ENCODE data around the gene SMAD6.

Gene SMAD6

DNA sequence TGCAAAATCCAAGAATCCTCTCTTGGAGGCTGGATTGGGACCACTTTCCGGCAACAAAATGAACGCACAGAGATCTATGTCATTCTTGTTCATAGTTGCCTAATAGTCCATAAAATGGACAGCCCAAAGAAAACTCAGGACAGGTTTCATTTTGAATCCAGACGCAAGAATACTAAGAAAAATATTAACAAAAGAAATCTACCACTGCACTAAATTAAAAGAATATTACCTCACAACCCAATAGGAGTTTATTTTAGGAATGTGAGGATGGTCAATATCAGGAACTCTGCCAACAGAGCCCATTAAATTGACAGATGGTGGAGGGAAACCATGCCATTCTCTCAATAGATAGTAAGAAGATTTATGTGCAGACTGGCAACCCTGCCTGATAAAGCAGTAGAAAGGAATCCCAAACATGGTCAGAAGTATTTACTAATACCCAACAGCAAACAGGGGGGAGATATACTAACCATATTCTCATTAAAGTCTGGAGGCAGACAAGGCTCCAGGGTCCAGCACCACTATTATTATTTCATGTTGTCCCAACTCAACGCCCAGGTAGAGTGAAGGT is 127.6 kb downstream of the SMAD6 start:
- DNase-seq = no peak

DNA sequence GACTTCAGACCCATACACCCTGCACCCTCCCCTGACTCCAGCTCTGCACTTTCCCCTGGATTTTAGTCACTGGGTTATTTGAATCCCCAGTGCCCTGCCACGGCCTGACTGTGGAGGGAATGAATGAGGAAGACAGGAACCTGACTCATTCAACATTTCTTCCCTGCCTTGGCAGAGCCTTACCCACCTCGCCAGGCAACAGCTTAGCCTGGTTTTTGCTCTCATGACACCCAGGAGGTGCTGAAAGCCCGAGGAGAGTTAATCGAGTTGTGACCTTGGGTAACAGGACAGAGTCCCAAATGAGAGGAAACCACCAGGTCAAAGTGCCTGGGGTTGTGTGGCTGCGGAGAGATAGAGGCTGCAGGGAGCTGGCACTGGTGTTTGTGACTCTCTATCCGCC is 128.3 kb downstream of the SMAD6 start:
- DNase-seq = no peak

DNA sequence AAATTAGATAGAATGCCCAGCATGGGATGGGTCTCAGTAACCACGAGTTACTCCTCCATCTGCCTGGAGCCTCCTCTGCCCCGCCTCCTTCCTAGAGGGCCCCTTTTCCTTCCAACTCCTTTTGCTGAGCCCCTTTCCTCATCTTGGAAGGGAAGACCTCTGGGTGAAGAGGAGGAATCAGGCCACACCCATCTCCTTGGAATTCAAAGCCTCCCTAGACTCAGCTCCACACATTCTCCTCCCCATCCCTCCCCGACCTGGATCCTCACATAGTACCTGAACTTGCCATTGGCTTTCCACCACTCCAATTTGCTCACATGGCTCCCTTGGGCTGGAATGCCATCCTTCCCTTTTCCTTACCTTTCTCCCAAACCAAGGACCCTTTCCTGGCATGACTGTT is 128.8 kb downstream of the SMAD6 start:
- DNase-seq = no peak

DNA sequence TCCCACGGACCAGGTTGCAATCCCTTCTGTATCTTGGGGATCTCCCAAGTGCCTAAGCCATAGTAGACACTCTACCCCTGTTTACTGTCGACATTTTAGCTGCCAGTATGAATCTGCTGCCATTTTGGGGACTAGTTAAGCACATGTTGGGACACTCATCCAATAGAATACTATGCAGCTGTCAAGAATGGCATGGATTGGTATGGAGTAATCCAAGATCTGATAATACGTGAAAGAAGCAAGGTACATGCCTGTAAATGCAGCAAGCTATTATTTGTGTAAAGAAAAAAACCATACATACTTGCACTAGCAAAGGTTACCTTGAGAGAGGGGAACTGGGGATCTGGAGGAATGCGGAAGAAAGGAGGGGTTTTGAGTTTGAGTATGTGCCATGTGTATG is 129.3 kb downstream of the SMAD6 start:
- DNase-seq = no peak

DNA sequence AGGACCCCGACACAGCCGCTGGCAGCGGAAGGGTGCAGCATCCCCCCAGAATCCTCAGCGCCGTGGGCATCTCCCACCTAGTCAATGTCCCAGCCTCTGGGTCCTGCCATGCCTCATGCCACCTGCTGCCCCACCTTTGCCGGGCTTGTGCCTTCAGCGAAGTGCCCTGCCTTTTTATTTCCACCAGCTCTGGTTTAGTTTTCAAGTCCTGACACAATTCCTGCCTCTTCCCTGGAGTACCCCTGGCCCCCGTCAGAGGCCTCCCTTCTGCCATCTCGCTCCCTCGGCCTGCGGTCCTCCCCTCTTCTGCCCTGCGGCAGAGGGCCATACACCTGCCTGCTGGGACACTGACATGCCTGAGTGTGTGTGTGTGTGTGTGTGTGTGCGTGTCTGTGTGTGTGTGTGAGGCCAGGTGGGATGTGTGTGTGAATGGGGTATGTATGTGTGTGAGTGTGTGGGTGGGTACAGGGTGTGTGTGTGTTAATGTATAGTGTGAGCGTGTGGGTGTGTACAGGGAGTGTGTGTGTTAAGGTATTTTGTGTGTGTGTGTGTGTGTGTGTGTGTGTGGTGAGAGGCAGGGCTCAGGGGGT is 129.9 kb downstream of the SMAD6 start:
- no peak for DNase-seq

Data from CD4-positive, alpha-beta T cell treated with Interleukin-15 for 1 hour (primary cell).